ENCODE measurements around the gene AZU1. TPM values are rescaled to one million over a fixed set of nuclear protein-coding genes. Genes with fewer than 3 reads are reported as not detected.
"Not testable (repeated sequence)": the region's sequence is repeated elsewhere in the genome, so short reads cannot be mapped to it uniquely, and the experiment has no call there.

The AZU1 gene
- total RNA-seq, 1 donor from 2014 or later = not detected

- intact Hi-C loops (cut with micrococcal nuclease) = no loop called here
Measured at GRCh38 chr19:853014-853585, 25.5 kb downstream of the AZU1 start.

GRCh38 chr19:853614-854220 lies 26.1 kb downstream of the AZU1 start:
- intact Hi-C loops (cut with micrococcal nuclease) = not testable (repeated sequence)

- intact Hi-C loops (cut with micrococcal nuclease) = no loop called here
Measured at GRCh38 chr19:854549-854948, 26.9 kb downstream of the AZU1 start.

GRCh38 chr19:855142-855541 lies 27.5 kb downstream of the AZU1 start:
- intact Hi-C loops (cut with micrococcal nuclease) = loop anchor here (5.0 kb wide), 1 partner anchor 83 kb away; no protein-coding TSS in a partner anchor

- intact Hi-C loops (cut with micrococcal nuclease) = loop anchor here (5.0 kb wide), 1 partner anchor 83 kb away; no protein-coding TSS in a partner anchor
Measured at GRCh38 chr19:855566-856120, 28.0 kb downstream of the AZU1 start.

GRCh38 chr19:858284-858683 lies 30.6 kb downstream of the AZU1 start:
- intact Hi-C loops (cut with micrococcal nuclease) = loop anchor here (5.0 kb wide), 1 partner anchor 86 kb away; no protein-coding TSS in a partner anchor

GRCh38 chr19:858868-859843 lies 31.5 kb downstream of the AZU1 start, which contains the start of gene CFD:
TSS of gene CFD (plus strand) at chr19:859664. CDS start at chr19:859690, 26 bp downstream.
- intact Hi-C loops (cut with micrococcal nuclease) = loop anchor here (5.0 kb wide), 1 partner anchor 87 kb away; no protein-coding TSS in a partner anchor

- intact Hi-C loops (cut with micrococcal nuclease) = loop anchor here (5.0 kb wide), 1 partner anchor 136 kb away; no protein-coding TSS in a partner anchor
Measured at GRCh38 chr19:861141-861755, 33.6 kb downstream of the AZU1 start.

- intact Hi-C loops (cut with micrococcal nuclease) = loop anchor here (1.0 to 5.0 kb wide), 4 partner anchors 10 to 181 kb away; partner anchors contain the start of genes MED16 and RNU6-9
Measured at GRCh38 chr19:861756-862580, 34.3 kb downstream of the AZU1 start.

- intact Hi-C loops (cut with micrococcal nuclease) = loop anchor here (1.0 to 5.0 kb wide), 5 partner anchors 10 to 182 kb away; partner anchors contain the start of genes MED16 and RNU6-9
Measured at GRCh38 chr19:862581-863314, 35.1 kb downstream of the AZU1 start.

- intact Hi-C loops (cut with micrococcal nuclease) = loop anchor here (1.0 to 5.0 kb wide), 4 partner anchors 30 to 182 kb away; partner anchors contain the start of genes MED16 and RNU6-9
Measured at GRCh38 chr19:863315-863620, 35.6 kb downstream of the AZU1 start.

- intact Hi-C loops (cut with micrococcal nuclease) = no loop called here
Measured at GRCh38 chr19:866769-867300, 39.2 kb downstream of the AZU1 start.

- intact Hi-C loops (cut with micrococcal nuclease) = no loop called here
Measured at GRCh38 chr19:867301-867793, 39.7 kb downstream of the AZU1 start.

- intact Hi-C loops (cut with micrococcal nuclease) = no loop called here
Measured at GRCh38 chr19:867855-868457, 40.3 kb downstream of the AZU1 start.

- intact Hi-C loops (cut with micrococcal nuclease) = no loop called here
Measured at GRCh38 chr19:868458-869244, 41.0 kb downstream of the AZU1 start.

- intact Hi-C loops (cut with micrococcal nuclease) = no loop called here
Measured at GRCh38 chr19:869245-870177, 41.9 kb downstream of the AZU1 start.

Data from T-helper 2 cell treated with Interferon-gamma antibody and Interleukin-4, amounts not matched to agents 100 ng/mL and 5 ng/mL, for 36 hours (primary cell).